IMR-90 (cell line): ENCODE results near the gene SF3A2. TPM values are rescaled to one million over a fixed set of nuclear protein-coding genes. Genes with fewer than 3 reads are reported as not detected.

ENCODE experiments used
- ATAC-seq: fragments of 200-7000 bp; cut with Tn5 transposase; 2 replicates; pipeline ENCODE4 v1.9.1; 2020; ENCODE audit warnings: low read depth, mild to moderate bottlenecking, moderate library complexity
- BruUV-seq: library from RNA; stranded (reverse); fragments of 400-500 nt; replicated peaks from 2 replicates; lab custom pipeline; 2021; lab: Mats Ljungman, UMichigan
- CTCF ChIA-PET: fragments of 300-600 bp; formaldehyde crosslinking; extraction: SDS; loops from one replicate; lab custom pipeline; 2021; ENCODE audit warnings: antibody characterized with exemption; lab: Yijun Ruan, JAX
- POLR2A ChIA-PET: fragments of 300-600 bp; sonication (Branson Sonifier 250); formaldehyde crosslinking; loops from one replicate; lab custom pipeline; 2022; ENCODE audit warnings: antibody characterized with exemption; ENCODE audit not compliant: unreplicated experiment; lab: Charles Lee
- DNase-seq: peaks from one replicate; pipeline ENCODE4 v3.0.0; 2013
- H2AFZ ChIP-seq: replicated peaks from 2 replicates; pipeline ENCODE3; 2013; ENCODE audit warnings: low read length, mild to moderate bottlenecking; ENCODE audit not compliant: poor library complexity
- H2AK5ac ChIP-seq: 2 replicates; pipeline ENCODE4 v1.6.1; 2013; ENCODE audit warnings: low read depth, low read length, inconsistent platforms
- H2AK9ac ChIP-seq: replicated peaks from 2 replicates; pipeline ENCODE3; 2013; ENCODE audit warnings: mild to moderate bottlenecking, low read depth, low read length, moderate library complexity; ENCODE audit not compliant: poor library complexity
- H2BK120ac ChIP-seq: 2 replicates; pipeline ENCODE4 v1.6.1; 2013; ENCODE audit warnings: low read depth, low read length, inconsistent platforms
- H2BK15ac ChIP-seq: 3 replicates; pipeline ENCODE4 v1.6.1; 2013; ENCODE audit warnings: low read depth, low read length, inconsistent platforms
- H2BK20ac ChIP-seq: 2 replicates; pipeline ENCODE4 v1.6.1; 2013; ENCODE audit warnings: low read depth, mild to moderate bottlenecking, inconsistent platforms, low read length, moderate library complexity
- H2BK5ac ChIP-seq: 2 replicates; pipeline ENCODE4 v1.6.1; 2013; ENCODE audit warnings: mild to moderate bottlenecking, low read depth, low read length, inconsistent platforms; ENCODE audit not compliant: poor library complexity, severe bottlenecking
- H3K14ac ChIP-seq: replicated peaks from 2 replicates; pipeline ENCODE4 v1.6.1; 2013; ENCODE audit warnings: low read depth, low read length, inconsistent platforms
- H3K18ac ChIP-seq: 2 replicates; pipeline ENCODE4 v1.6.1; 2013; ENCODE audit warnings: low read depth, low read length, control low read depth
- H3K23ac ChIP-seq: 2 replicates; pipeline ENCODE4 v1.6.1; 2013; ENCODE audit warnings: low read depth, low read length, inconsistent platforms
- H3K27ac ChIP-seq: 2 replicates; pipeline ENCODE4 v1.5.1; 2013; ENCODE audit warnings: mild to moderate bottlenecking, control low read depth, low read length; ENCODE audit not compliant: insufficient read depth
- H3K27me3 ChIP-seq: 2 replicates; pipeline ENCODE4 v1.6.1; 2013; ENCODE audit warnings: low read length; ENCODE audit not compliant: control insufficient read depth, insufficient read depth
- H3K36me3 ChIP-seq: 2 replicates; pipeline ENCODE4 v1.6.1; 2013; ENCODE audit warnings: low read length, mixed read lengths; ENCODE audit not compliant: control insufficient read depth, insufficient read depth
- H3K4ac ChIP-seq: 2 replicates; pipeline ENCODE4 v1.6.1; 2013; ENCODE audit warnings: low read depth, low read length, inconsistent platforms
- H3K4me1 ChIP-seq: 2 replicates; pipeline ENCODE4 v1.6.1; 2013; ENCODE audit warnings: low read length, mixed read lengths; ENCODE audit not compliant: control insufficient read depth, insufficient read depth
- H3K4me2 ChIP-seq: 2 replicates; pipeline ENCODE4 v1.6.1; 2013; ENCODE audit warnings: low read depth, mild to moderate bottlenecking, control low read depth, low read length, moderate library complexity
- H3K4me3 ChIP-seq: 2 replicates; pipeline ENCODE4 v1.5.1; 2013; ENCODE audit warnings: low read depth, mild to moderate bottlenecking, control low read depth, low read length, moderate library complexity; ENCODE audit not compliant: insufficient read depth
- H3K56ac ChIP-seq: 2 replicates; pipeline ENCODE4 v1.6.1; 2013; ENCODE audit warnings: low read length, inconsistent platforms; ENCODE audit not compliant: insufficient read depth; ENCODE audit errors: extremely low read depth
- H3K79me1 ChIP-seq, 2 experiments: 2 replicates each; pipeline ENCODE4 v1.6.1; 2013; ENCODE audit warnings: low read length in 2 of 2, inconsistent platforms in 1 of 2, low read depth in 1 of 2
- H3K9ac ChIP-seq: 2 replicates; pipeline ENCODE4 v1.6.1; 2013; ENCODE audit warnings: low read depth, low read length, control low read depth
- H3K9me1 ChIP-seq: 2 replicates; pipeline ENCODE4 v1.6.1; 2013; ENCODE audit warnings: low read length, inconsistent platforms; ENCODE audit not compliant: insufficient read depth
- H3K9me3 ChIP-seq: 2 replicates; pipeline ENCODE4 v1.6.1; 2013; ENCODE audit warnings: low read length; ENCODE audit not compliant: control insufficient read depth, insufficient read depth
- H4K20me1 ChIP-seq: 2 replicates; pipeline ENCODE4 v1.6.1; 2013; ENCODE audit warnings: low read length, inconsistent platforms; ENCODE audit not compliant: insufficient read depth
- H4K5ac ChIP-seq: 2 replicates; pipeline ENCODE4 v1.6.1; 2013; ENCODE audit warnings: mild to moderate bottlenecking, low read depth, low read length, control low read depth
- H4K8ac ChIP-seq, 2 experiments: 2 replicates each; pipeline ENCODE4 v1.6.1; 2013; ENCODE audit warnings: low read depth in 2 of 2, low read length in 2 of 2, control low read depth in 1 of 2, inconsistent platforms in 1 of 2
- H4K91ac ChIP-seq: 2 replicates; pipeline ENCODE4 v1.6.1; 2013; ENCODE audit warnings: low read depth, low read length, inconsistent platforms; ENCODE audit not compliant: insufficient read depth
- CHD1 ChIP-seq: IDR thresholded peaks from 2 replicates; pipeline ENCODE4 v1.6.1; 2012; ENCODE audit warnings: low read depth, low read length, improper control_type of control experiment
- ELK1 ChIP-seq: fragments of 150-350 bp; IDR thresholded peaks from 2 replicates; pipeline ENCODE4 v1.6.1; 2016; ENCODE audit warnings: low read depth, mild to moderate bottlenecking, low read length, moderate library complexity, borderline replicate concordance
- FOS ChIP-seq: fragments of 150-350 bp; IDR thresholded peaks from 2 replicates; pipeline ENCODE4 v1.6.1; 2016; ENCODE audit warnings: low read depth, low read length
- RAD21 ChIP-seq: IDR thresholded peaks from 2 replicates; pipeline ENCODE4 v1.6.1; 2012; ENCODE audit warnings: low read length, improper control_type of control experiment
- RFX5 ChIP-seq: IDR thresholded peaks from 2 replicates; pipeline ENCODE4 v1.8.0; 2012; ENCODE audit warnings: low read depth, mild to moderate bottlenecking, low read length, moderate library complexity
- SMC3 ChIP-seq: fragments of 150-350 bp; IDR thresholded peaks from 2 replicates; pipeline ENCODE4 v1.6.1; 2016; ENCODE audit warnings: low read depth, mild to moderate bottlenecking, antibody characterized with exemption, low read length, moderate library complexity
- WGBS, 2 experiments: methylation state at CpG; one replicate each; pipeline versions ENCODE4 v1.1.5 to v1.1.7; 2013; ENCODE audit warnings: missing lambda C conversion rate in 2 of 2; ENCODE audit not compliant: insufficient read length in 1 of 2; ENCODE audit errors: extremely low coverage in 2 of 2; 5-methylcytosine and 5-hydroxymethylcytosine counted together
- dilution Hi-C: fragments of 300-500 bp; cut with HindIII; formaldehyde crosslinking; loops from one replicate; pipeline ENCODE4 v1.14.3; 2018; ENCODE audit warnings: low sequenced_read_pairs; ENCODE audit not compliant: unreplicated experiment
- in situ Hi-C: fragments of 300-500 bp; cut with MboI; formaldehyde crosslinking; loops from 3 replicates; pipeline ENCODE4 v1.14.3; 2019; ENCODE audit warnings: low sequenced_read_pairs, inconsistent platforms, mixed read lengths
- intact Hi-C: fragments of 100-400 bp; cut with micrococcal nuclease; formaldehyde crosslinking; loops from 2 replicates; pipeline ENCODE4 v1.10.0; 2022
- polyA plus RNA-seq, 3 experiments: library from polyadenylated mRNA; depleted of rRNA; stranded (reverse); fragments of >200 nt; gene quantifications; 2 replicates each; pipeline ENCODE4 v1.2.3, GENCODE V29; 2012; ENCODE audit warnings: low replicate concordance in 1 of 3
- total RNA-seq: library from RNA; depleted of rRNA; stranded (reverse); fragments of >200 nt; gene quantifications from 2 replicates; pipeline ENCODE4 v1.2.3, GENCODE V29; 2012
- TF ChIP-seq, protein P1 (sequence below): conservative IDR thresholded peaks from 2 replicates; pipeline ENCODE4 v1.5.1; 2012; ENCODE audit warnings: mild to moderate bottlenecking, low read depth, low read length, improper control_type of control experiment

Gene SF3A2
- total and polyA plus RNA-seq, 2 of the 4 experiments (the other 2 are of a cell fraction): 4.8 to 34.5 TPM

GRCh38 chr19:2190848-2191455 lies 45.7 kb upstream of the SF3A2 start:
- no peak overlapping the region for H4K91ac ChIP-seq
- H3K9ac ChIP-seq: no peak overlapping the region
- POLR2A ChIA-PET: no interaction called here
- ATAC-seq (no peak), DNase-seq (no peak)
- H2AK5ac ChIP-seq: peak overlapping the region; percentile 7; the same call in 1 of the 2 replicates
- H3K4me1 ChIP-seq: peaks cover 11% of the 10 kb centered on the region
- H4K5ac ChIP-seq: no peak overlapping the region
- H2BK5ac ChIP-seq: no peak overlapping the region
- no peak overlapping the region for H3K4ac ChIP-seq
- H2BK15ac ChIP-seq: no peak overlapping the region
- BruUV-seq: no TSS peak
- peaks cover 64% of the 10 kb centered on the region for H3K36me3 ChIP-seq
- H2BK20ac ChIP-seq: no peak overlapping the region
- peaks cover 36% of the 10 kb centered on the region for H4K20me1 ChIP-seq
- H3K9me1 ChIP-seq: peaks cover 9% of the 10 kb centered on the region
- no peak for TF ChIP-seq SMC3
- no peak for TF ChIP-seq RFX5
- TF ChIP-seq CHD1: no peak
- TF ChIP-seq ELK1: no peak
- TF ChIP-seq RAD21: no peak
- TF ChIP-seq FOS: no peak
- TF ChIP-seq, protein P1, sequence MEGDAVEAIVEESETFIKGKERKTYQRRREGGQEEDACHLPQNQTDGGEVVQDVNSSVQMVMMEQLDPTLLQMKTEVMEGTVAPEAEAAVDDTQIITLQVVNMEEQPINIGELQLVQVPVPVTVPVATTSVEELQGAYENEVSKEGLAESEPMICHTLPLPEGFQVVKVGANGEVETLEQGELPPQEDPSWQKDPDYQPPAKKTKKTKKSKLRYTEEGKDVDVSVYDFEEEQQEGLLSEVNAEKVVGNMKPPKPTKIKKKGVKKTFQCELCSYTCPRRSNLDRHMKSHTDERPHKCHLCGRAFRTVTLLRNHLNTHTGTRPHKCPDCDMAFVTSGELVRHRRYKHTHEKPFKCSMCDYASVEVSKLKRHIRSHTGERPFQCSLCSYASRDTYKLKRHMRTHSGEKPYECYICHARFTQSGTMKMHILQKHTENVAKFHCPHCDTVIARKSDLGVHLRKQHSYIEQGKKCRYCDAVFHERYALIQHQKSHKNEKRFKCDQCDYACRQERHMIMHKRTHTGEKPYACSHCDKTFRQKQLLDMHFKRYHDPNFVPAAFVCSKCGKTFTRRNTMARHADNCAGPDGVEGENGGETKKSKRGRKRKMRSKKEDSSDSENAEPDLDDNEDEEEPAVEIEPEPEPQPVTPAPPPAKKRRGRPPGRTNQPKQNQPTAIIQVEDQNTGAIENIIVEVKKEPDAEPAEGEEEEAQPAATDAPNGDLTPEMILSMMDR: no peak
- no peak overlapping the region for H3K23ac ChIP-seq
- intact Hi-C loops (no loop called here), dilution Hi-C loops (no loop called here), in situ Hi-C loops (no loop called here)
- peaks cover 9 to 86% of the 10 kb centered on the region in 2 experiments for H3K79me1 ChIP-seq
- no peak overlapping the region for H3K4me2 ChIP-seq
- WGBS, 2 experiments: 92% methylated on average over 29 of the region's 37 CpGs; no CpG with 5 or more reads in 1 of the 2 experiments
- H3K14ac ChIP-seq: no peak overlapping the region
- H3K27me3 ChIP-seq: no peaks in the 10 kb centered on the region
- H4K8ac ChIP-seq: no peak overlapping the region
- H3K56ac ChIP-seq: no peak overlapping the region
- H2AK9ac ChIP-seq: no peak overlapping the region
- H2AFZ ChIP-seq: no peak overlapping the region
- no peak overlapping the region for H2BK120ac ChIP-seq
- CTCF ChIA-PET: no interaction called here
- H3K18ac ChIP-seq: no peak overlapping the region
- H3K27ac ChIP-seq: no peak overlapping the region
- no peak overlapping the region for H3K4me3 ChIP-seq
- no peaks in the 10 kb centered on the region for H3K9me3 ChIP-seq
